H9 (cell line): ENCODE results near the gene AFG1L. TPM values are rescaled to one million over a fixed set of nuclear protein-coding genes. Genes with fewer than 3 reads are reported as not detected.

ENCODE experiments used
- DNase-seq: peaks from one replicate; pipeline ENCODE4 v3.0.0-alpha.2; 2017
- H2AFZ ChIP-seq: one replicate; pipeline ENCODE4 v1.6.1; 2013; ENCODE audit warnings: mild to moderate bottlenecking, low read length, control low read depth, moderate library complexity
- H2AK5ac ChIP-seq: 2 replicates; pipeline ENCODE4 v1.6.1; 2013; ENCODE audit warnings: low read length, control low read depth, mixed read lengths; ENCODE audit not compliant: insufficient read length
- H2BK120ac ChIP-seq: one replicate; pipeline ENCODE4 v1.6.1; 2013; ENCODE audit warnings: low read depth, mild to moderate bottlenecking, low read length, control low read depth, inconsistent platforms; ENCODE audit not compliant: poor library complexity, severe bottlenecking
- H2BK12ac ChIP-seq: 2 replicates; pipeline ENCODE4 v1.6.1; 2013; ENCODE audit warnings: low read length, control low read depth, mixed read lengths, low read depth; ENCODE audit not compliant: insufficient read length
- H2BK15ac ChIP-seq: 2 replicates; pipeline ENCODE4 v1.6.1; 2013; ENCODE audit warnings: low read depth, low read length, control low read depth
- H2BK20ac ChIP-seq: one replicate; pipeline ENCODE4 v1.6.1; 2013; ENCODE audit warnings: low read depth, mild to moderate bottlenecking, low read length, control low read depth, inconsistent platforms; ENCODE audit not compliant: poor library complexity, severe bottlenecking
- H2BK5ac ChIP-seq: 2 replicates; pipeline ENCODE4 v1.6.1; 2013; ENCODE audit warnings: low read length, control low read depth, mixed read lengths; ENCODE audit not compliant: insufficient read length
- H3K14ac ChIP-seq: 2 replicates; pipeline ENCODE4 v1.6.1; 2013; ENCODE audit warnings: low read length, control low read depth; ENCODE audit not compliant: insufficient read depth
- H3K18ac ChIP-seq: 2 replicates; pipeline ENCODE4 v1.6.1; 2013; ENCODE audit warnings: low read depth, mild to moderate bottlenecking, mixed read lengths, low read length, control low read depth; ENCODE audit not compliant: insufficient read length
- H3K23ac ChIP-seq: 2 replicates; pipeline ENCODE4 v1.6.1; 2013; ENCODE audit warnings: low read length, control low read depth, mixed read lengths, low read depth; ENCODE audit not compliant: insufficient read length
- H3K23me2 ChIP-seq: 2 replicates; pipeline ENCODE4 v1.6.1; 2013; ENCODE audit warnings: low read depth, mild to moderate bottlenecking, mixed read lengths, low read length, control low read depth; ENCODE audit not compliant: insufficient read length, poor library complexity, severe bottlenecking
- H3K27ac ChIP-seq: 2 replicates; pipeline ENCODE4 v1.5.1; 2013; ENCODE audit warnings: low read length, control low read depth, mixed read lengths, low read depth; ENCODE audit not compliant: insufficient read length
- H3K27me3 ChIP-seq: 2 replicates; pipeline ENCODE4 v1.6.1; 2013; ENCODE audit warnings: low read length, control low read depth, inconsistent platforms; ENCODE audit not compliant: insufficient read depth
- H3K4ac ChIP-seq: 2 replicates; pipeline ENCODE4 v1.6.1; 2013; ENCODE audit warnings: low read depth, mild to moderate bottlenecking, control low read depth, inconsistent platforms, low read length, moderate library complexity
- H3K4me1 ChIP-seq: 2 replicates; pipeline ENCODE4 v1.6.1; 2013; ENCODE audit warnings: low read length, control low read depth, inconsistent platforms; ENCODE audit not compliant: insufficient read depth
- H3K4me2 ChIP-seq: 2 replicates; pipeline ENCODE4 v1.6.1; 2013; ENCODE audit warnings: low read length, control low read depth, mixed read lengths; ENCODE audit not compliant: insufficient read length, insufficient read depth
- H3K56ac ChIP-seq: 2 replicates; pipeline ENCODE4 v1.6.1; 2013; ENCODE audit warnings: low read depth, mild to moderate bottlenecking, mixed read lengths, low read length, control low read depth; ENCODE audit not compliant: insufficient read length
- H3K79me1 ChIP-seq: 2 replicates; pipeline ENCODE4 v1.6.1; 2013; ENCODE audit warnings: low read depth, mild to moderate bottlenecking, moderate library complexity, low read length, control low read depth, inconsistent platforms; ENCODE audit not compliant: insufficient read depth, poor library complexity, severe bottlenecking
- H3K79me2 ChIP-seq: 2 replicates; pipeline ENCODE4 v1.6.1; 2013; ENCODE audit warnings: low read length, control low read depth, inconsistent platforms; ENCODE audit not compliant: insufficient read depth
- H3K9ac ChIP-seq: 2 replicates; pipeline ENCODE4 v1.6.1; 2013; ENCODE audit warnings: low read length, control low read depth, mixed read lengths; ENCODE audit not compliant: insufficient read length; ENCODE audit errors: extremely low read depth
- H3K9me3 ChIP-seq: one replicate; pipeline ENCODE4 v1.6.1; 2013; ENCODE audit warnings: low read depth, low read length, inconsistent platforms; ENCODE audit not compliant: control insufficient read depth
- H3T11ph ChIP-seq: one replicate; pipeline ENCODE4 v1.6.1; 2013; ENCODE audit warnings: mild to moderate bottlenecking, low read length, control low read depth, inconsistent platforms
- H4K20me1 ChIP-seq: one replicate; pipeline ENCODE4 v1.6.1; 2013; ENCODE audit not compliant: control insufficient read depth, insufficient read length, insufficient read depth
- H4K5ac ChIP-seq: 2 replicates; pipeline ENCODE4 v1.6.1; 2013; ENCODE audit warnings: low read depth, mild to moderate bottlenecking, mixed read lengths, low read length, control low read depth; ENCODE audit not compliant: insufficient read length
- H4K8ac ChIP-seq: replicated peaks from 2 replicates; pipeline ENCODE4 v1.6.1; 2013; ENCODE audit warnings: low read length, control low read depth, mixed read lengths, low read depth; ENCODE audit not compliant: insufficient read length
- H4K91ac ChIP-seq: 2 replicates; pipeline ENCODE4 v1.6.1; 2013; ENCODE audit warnings: low read depth, mild to moderate bottlenecking, moderate library complexity, mixed read lengths, low read length, control low read depth; ENCODE audit not compliant: insufficient read length
- H3K27ac Mint-ChIP-seq, 3 experiments: 2 replicates in 2 of 3; 3 replicates in 1 of 3; pipeline ENCODE4 v1.8.0; 2020 to 2021; ENCODE audit warnings: mixed read lengths in 3 of 3, mild to moderate bottlenecking in 1 of 3, moderate library complexity in 1 of 3
- H3K27me3 Mint-ChIP-seq: 2 replicates; pipeline ENCODE4 v1.8.0; 2021; ENCODE audit warnings: low read depth, mild to moderate bottlenecking, moderate library complexity, mixed read lengths
- H3K36me3 Mint-ChIP-seq, 3 experiments: 2 replicates in 2 of 3; 3 replicates in 1 of 3; pipeline ENCODE4 v1.8.0; 2020 to 2021; ENCODE audit warnings: low read depth in 3 of 3, mixed read lengths in 3 of 3; ENCODE audit not compliant: insufficient read depth in 1 of 3
- H3K4me1 Mint-ChIP-seq, 2 experiments: 2 replicates each; pipeline ENCODE4 v1.8.0; 2020; ENCODE audit warnings: mixed read lengths in 2 of 2
- H3K4me3 Mint-ChIP-seq, 2 experiments: 2 replicates in 1 of 2; 3 replicates in 1 of 2; pipeline ENCODE4 v1.8.0; 2020 to 2021; ENCODE audit warnings: mild to moderate bottlenecking in 2 of 2, mixed read lengths in 2 of 2, moderate library complexity in 1 of 2
- H3K9me3 Mint-ChIP-seq, 2 experiments: 2 replicates in 1 of 2; 3 replicates in 1 of 2; pipeline ENCODE4 v1.8.0; 2020; ENCODE audit warnings: mild to moderate bottlenecking in 2 of 2, mixed read lengths in 2 of 2, moderate library complexity in 1 of 2
- CTCF ChIP-seq: fragments of 200-600 bp; sonication (generic); conservative IDR thresholded peaks from 3 replicates; pipeline ENCODE4 v1.8.0; 2021; ENCODE audit warnings: antibody characterized with exemption, mild to moderate bottlenecking
- WGBS: extraction: QIAGEN DNeasy Blood & Tissue Kit; methylation state at CpG from one replicate; pipeline ENCODE4 v1.1.7; 2013; ENCODE audit warnings: missing lambda C conversion rate, low lambda C conversion rate, mixed read lengths; ENCODE audit not compliant: insufficient read length; ENCODE audit errors: extremely low coverage; 5-methylcytosine and 5-hydroxymethylcytosine counted together
- total RNA-seq: library from RNA; stranded (reverse); gene quantifications from 2 replicates; pipeline ENCODE4 v1.2.1, GENCODE V29; 2021

AFG1L gene
- total RNA-seq, 1 experiment from 2014 or later: 4.7 TPM

- TF ChIP-seq CTCF: no peak
- H3K14ac ChIP-seq: no peak overlapping the region
- WGBS: no CpG with 5 or more reads among the region's 3 CpGs
- no peak overlapping the region for H3K23ac ChIP-seq
- H4K20me1 ChIP-seq: no peaks in the 10 kb centered on the region
- no peak overlapping the region for H3K4ac ChIP-seq
- H4K5ac ChIP-seq: no peak overlapping the region
- no peak overlapping the region for H2BK15ac ChIP-seq
- no peaks in the 10 kb centered on the region for H3K79me2 ChIP-seq
- no peak overlapping the region for H2AFZ ChIP-seq
- H3K27me3 ChIP-seq: no peaks in the 10 kb centered on the region
- no peaks in the 10 kb centered on the region for H3K79me1 ChIP-seq
- H2BK20ac ChIP-seq: no peak overlapping the region
- Mint-ChIP-seq H3K27ac (no peak overlapping the region), H3K9me3 (no peaks in the 10 kb centered on the region), H3K4me1 (no peaks in the 10 kb centered on the region), H3K36me3 (no peaks in the 10 kb centered on the region), H3K27me3 (no peaks in the 10 kb centered on the region; the same call in 1 of the 2 replicates), H3K4me3 (no peak overlapping the region)
- H3K18ac ChIP-seq: no peak overlapping the region
- H4K91ac ChIP-seq: no peak overlapping the region
- no peak overlapping the region for H3K27ac ChIP-seq
- no peak overlapping the region for H4K8ac ChIP-seq
- no peaks in the 10 kb centered on the region for H3K9me3 ChIP-seq
- no peak overlapping the region for H3T11ph ChIP-seq
- no peak overlapping the region for H3K4me2 ChIP-seq
- no peak overlapping the region for H2BK120ac ChIP-seq
- H2AK5ac ChIP-seq: no peak overlapping the region
- no peak for DNase-seq
- no peak overlapping the region for H3K56ac ChIP-seq
- H2BK5ac ChIP-seq: no peak overlapping the region
- H3K23me2 ChIP-seq: no peaks in the 10 kb centered on the region
- H3K4me1 ChIP-seq: no peaks in the 10 kb centered on the region
- H2BK12ac ChIP-seq: no peak overlapping the region
- H3K9ac ChIP-seq: no peak overlapping the region
Observed at GRCh38 chr6:108432792-108433191, 137.9 kb downstream of the AFG1L start.
